Activated CD8-positive, alpha-beta memory T cell treated with anti-CD3 and anti-CD28 coated beads, Interleukin-2, amount 10 ng/mL, durations not matched to agents 7 days and 5 days (primary cell): ENCODE results near the gene PTPRT. TPM values are rescaled to one million over a fixed set of nuclear protein-coding genes. Genes with fewer than 3 reads are reported as not detected.
A peak's percentile ranks its signal among the peaks of the same experiment; 100 is the strongest.

Source experiments
- ATAC-seq: fragments of 150-1000 bp; cut with Tn5 transposase; one replicate; pipeline ENCODE4 v1.10.0; 2021; ENCODE audit warnings: moderate library complexity
- CTCF ChIA-PET: fragments of 350-600 bp; sonication (Branson Sonifier 250); formaldehyde crosslinking; loops from one replicate; lab custom pipeline; 2021; ENCODE audit warnings: antibody characterized with exemption; lab: Charles Lee
- DNase-seq: peaks from one replicate; pipeline ENCODE4 v3.0.0-alpha.2; 2020
- H3K27ac Mint-ChIP-seq: one replicate; pipeline ENCODE4 v1.8.0; 2021; ENCODE audit warnings: mild to moderate bottlenecking, mixed read lengths
- H3K27me3 Mint-ChIP-seq: one replicate; pipeline ENCODE4 v1.8.0; 2021; ENCODE audit warnings: mixed read lengths
- H3K36me3 Mint-ChIP-seq: one replicate; pipeline ENCODE4 v1.8.0; 2021; ENCODE audit warnings: mild to moderate bottlenecking, mixed read lengths
- H3K4me1 Mint-ChIP-seq: one replicate; pipeline ENCODE4 v1.8.0; 2021; ENCODE audit warnings: mixed read lengths
- H3K4me3 Mint-ChIP-seq: one replicate; pipeline ENCODE4 v1.8.0; 2021; ENCODE audit warnings: mild to moderate bottlenecking, moderate library complexity, mixed read lengths
- H3K9me3 Mint-ChIP-seq: one replicate; pipeline ENCODE4 v1.8.0; 2022; ENCODE audit warnings: low read depth, mixed read lengths
- total RNA-seq, 2 experiments: library from RNA; stranded (reverse); gene quantifications; one replicate each; pipeline ENCODE4 v1.2.3, GENCODE V29; 2021

PTPRT gene
- total RNA-seq, 2 experiments from 2014 or later = not detected

GRCh38 chr20:43194137-43194536, 4.4 kb upstream of the PTPRT start:
- H3K4me3 Mint-ChIP-seq = no peak overlapping the region
- no peaks in the 10 kb centered on the region for H3K4me1 Mint-ChIP-seq
- ATAC-seq (no peak), DNase-seq (no peak)
- CTCF ChIA-PET = no interaction called here
- H3K27ac Mint-ChIP-seq = no peak overlapping the region
- H3K27me3 Mint-ChIP-seq = peaks cover 15% of the 10 kb centered on the region
- no peaks in the 10 kb centered on the region for H3K9me3 Mint-ChIP-seq
- no peaks in the 10 kb centered on the region for H3K36me3 Mint-ChIP-seq

GRCh38 chr20:43193443-43193842, 3.7 kb upstream of the PTPRT start:
- H3K4me1 Mint-ChIP-seq = no peaks in the 10 kb centered on the region
- H3K27me3 Mint-ChIP-seq = peaks cover 21% of the 10 kb centered on the region
- no peak overlapping the region for H3K4me3 Mint-ChIP-seq
- H3K36me3 Mint-ChIP-seq = no peaks in the 10 kb centered on the region
- no peak for ATAC-seq
- DNase-seq = no peak
- H3K9me3 Mint-ChIP-seq = no peaks in the 10 kb centered on the region
- CTCF ChIA-PET = no interaction called here
- H3K27ac Mint-ChIP-seq = no peak overlapping the region

GRCh38 chr20:43191946-43192863, 2.5 kb upstream of the PTPRT start:
- Mint-ChIP-seq H3K36me3 (no peaks in the 10 kb centered on the region), H3K9me3 (no peaks in the 10 kb centered on the region), H3K27ac (no peak overlapping the region), H3K27me3 (peaks cover 32% of the 10 kb centered on the region), H3K4me3 (no peak overlapping the region), H3K4me1 (no peaks in the 10 kb centered on the region)
- no peak for ATAC-seq
- CTCF ChIA-PET = no interaction called here
- no peak for DNase-seq

GRCh38 chr20:43191143-43191542, 1.4 kb upstream of the PTPRT start:
- peaks cover 32% of the 10 kb centered on the region for H3K27me3 Mint-ChIP-seq
- no peaks in the 10 kb centered on the region for H3K36me3 Mint-ChIP-seq
- H3K4me1 Mint-ChIP-seq = no peaks in the 10 kb centered on the region
- no peak overlapping the region for H3K4me3 Mint-ChIP-seq
- ATAC-seq = no peak
- CTCF ChIA-PET = no interaction called here
- H3K27ac Mint-ChIP-seq = no peak overlapping the region
- no peaks in the 10 kb centered on the region for H3K9me3 Mint-ChIP-seq
- no peak for DNase-seq

- Mint-ChIP-seq H3K27ac (no peak overlapping the region), H3K4me3 (no peak overlapping the region), H3K9me3 (no peaks in the 10 kb centered on the region), H3K4me1 (no peaks in the 10 kb centered on the region), H3K27me3 (peaks cover 32% of the 10 kb centered on the region), H3K36me3 (no peaks in the 10 kb centered on the region)
- DNase-seq (no peak), ATAC-seq (no peak)
- CTCF ChIA-PET = no interaction called here
Observed at GRCh38 chr20:43190332-43190953, 737 bp upstream of the PTPRT start.

- H3K4me1 Mint-ChIP-seq = no peaks in the 10 kb centered on the region
- no peak overlapping the region for H3K27ac Mint-ChIP-seq
- no peaks in the 10 kb centered on the region for H3K36me3 Mint-ChIP-seq
- DNase-seq (no peak), ATAC-seq (no peak)
- H3K9me3 Mint-ChIP-seq = no peaks in the 10 kb centered on the region
- no peak overlapping the region for H3K4me3 Mint-ChIP-seq
- CTCF ChIA-PET = interaction anchor here (1.1 to 1.3 kb wide), 2 partner anchors 19 to 1219 kb away, joined by 3 read pairs; no protein-coding TSS in a partner anchor
- H3K27me3 Mint-ChIP-seq = peaks cover 32% of the 10 kb centered on the region
Observed at GRCh38 chr20:43188861-43189553, 699 bp downstream of the PTPRT start.

GRCh38 chr20:43188234-43188653, 1.5 kb downstream of the PTPRT start:
- Mint-ChIP-seq H3K27me3 (peaks cover 32% of the 10 kb centered on the region), H3K4me1 (no peaks in the 10 kb centered on the region), H3K27ac (no peak overlapping the region), H3K4me3 (no peak overlapping the region), H3K9me3 (no peaks in the 10 kb centered on the region), H3K36me3 (no peaks in the 10 kb centered on the region)
- CTCF ChIA-PET = interaction anchor here (1.0 to 1.4 kb wide), 4 partner anchors 11 to 1449 kb away, joined by 3 to 7 read pairs (median 4); no protein-coding TSS in a partner anchor
- ATAC-seq = no peak
- DNase-seq = no peak

GRCh38 chr20:43187476-43188233, 2.1 kb downstream of the PTPRT start:
- DNase-seq (peak; percentile 74), ATAC-seq (no peak)
- Mint-ChIP-seq H3K4me3 (no peak overlapping the region), H3K4me1 (no peaks in the 10 kb centered on the region), H3K27me3 (peaks cover 32% of the 10 kb centered on the region), H3K36me3 (no peaks in the 10 kb centered on the region), H3K9me3 (no peaks in the 10 kb centered on the region), H3K27ac (no peak overlapping the region)
- CTCF ChIA-PET = interaction anchor here (1.0 to 1.4 kb wide), 3 partner anchors 12 to 1448 kb away, joined by 3 to 7 read pairs (median 6); no protein-coding TSS in a partner anchor

- ATAC-seq (no peak), DNase-seq (no peak)
- Mint-ChIP-seq H3K27me3 (peaks cover 30% of the 10 kb centered on the region), H3K36me3 (no peaks in the 10 kb centered on the region), H3K4me1 (no peaks in the 10 kb centered on the region), H3K27ac (no peak overlapping the region), H3K9me3 (no peaks in the 10 kb centered on the region), H3K4me3 (no peak overlapping the region)
- CTCF ChIA-PET = interaction anchor here (0.7 kb wide), 1 partner anchor 1451 kb away, joined by 3 read pairs; no protein-coding TSS in a partner anchor
Observed at GRCh38 chr20:43186312-43186711, 3.4 kb downstream of the PTPRT start.

- DNase-seq = no peak
- Mint-ChIP-seq H3K4me3 (no peak overlapping the region), H3K27me3 (peaks cover 25% of the 10 kb centered on the region), H3K4me1 (no peaks in the 10 kb centered on the region), H3K36me3 (no peaks in the 10 kb centered on the region), H3K9me3 (no peaks in the 10 kb centered on the region), H3K27ac (no peak overlapping the region)
- ATAC-seq = no peak
- CTCF ChIA-PET = interaction anchor here (0.7 kb wide), 1 partner anchor 1451 kb away, joined by 3 read pairs; no protein-coding TSS in a partner anchor
Observed at GRCh38 chr20:43185901-43186300, 3.8 kb downstream of the PTPRT start.

- H3K36me3 Mint-ChIP-seq = no peaks in the 10 kb centered on the region
- no peak overlapping the region for H3K4me3 Mint-ChIP-seq
- ATAC-seq (no peak), DNase-seq (no peak)
- H3K4me1 Mint-ChIP-seq = no peaks in the 10 kb centered on the region
- no peaks in the 10 kb centered on the region for H3K9me3 Mint-ChIP-seq
- peaks cover 12% of the 10 kb centered on the region for H3K27me3 Mint-ChIP-seq
- CTCF ChIA-PET = no interaction called here
- no peak overlapping the region for H3K27ac Mint-ChIP-seq
Observed at GRCh38 chr20:43183536-43184070, 6.1 kb downstream of the PTPRT start.

GRCh38 chr20:43178080-43178479, 11.6 kb downstream of the PTPRT start:
- ATAC-seq (no peak), DNase-seq (no peak)
- no peaks in the 10 kb centered on the region for H3K27me3 Mint-ChIP-seq
- no peak overlapping the region for H3K27ac Mint-ChIP-seq
- no peak overlapping the region for H3K4me3 Mint-ChIP-seq
- H3K4me1 Mint-ChIP-seq = no peaks in the 10 kb centered on the region
- no peaks in the 10 kb centered on the region for H3K36me3 Mint-ChIP-seq
- no peaks in the 10 kb centered on the region for H3K9me3 Mint-ChIP-seq
- CTCF ChIA-PET = no interaction called here
